Measurements from ENCODE around the gene PIK3R1. TPM values are rescaled to one million over a fixed set of nuclear protein-coding genes. Genes with fewer than 3 reads are reported as not detected.

PIK3R1 gene
- total RNA-seq, 6 experiments from 2014 or later: 36.3 to 173 (median 72.8) TPM

GRCh38 chr5:68227532-68228160 lies 12.1 kb downstream of the PIK3R1 start:
- Histone ChIP-seq H3K9me3 (no peaks in the 10 kb centered on the region), H3K4me3 (no peak overlapping the region), H3K27me3 (no peaks in the 10 kb centered on the region), H3K4me1 (peaks cover 0 to 98% (median 38%) of the 10 kb centered on the region in 4 donors), H3K36me3 (peaks cover 0 to 27% (median 9%) of the 10 kb centered on the region in 4 donors), H3K27ac (no peak overlapping the region)
- ATAC-seq (no peak), DNase-seq (no peak)
- intact Hi-C loops (cut with DNase I): no loop called here
- TF ChIP-seq POLR2A (IDR thresholded peaks at IDR 0.05) (no peak), CTCF (IDR thresholded peaks at IDR 0.05) (no peak)
- WGBS (ENCODE audit: insufficient coverage, low coverage, low lambda C conversion rate, missing lambda C conversion rate): 55% methylated on average over 7 of the region's 7 CpGs

GRCh38 chr5:68229416-68229815 lies 13.9 kb downstream of the PIK3R1 start:
- Histone ChIP-seq H3K4me1 (peaks cover 0 to 81% (median 35%) of the 10 kb centered on the region in 4 donors), H3K27me3 (no peaks in the 10 kb centered on the region), H3K9me3 (no peaks in the 10 kb centered on the region), H3K27ac (peak overlapping the region in 1 of 3 donors; percentile 33), H3K4me3 (no peak overlapping the region), H3K36me3 (peaks cover 0 to 27% (median 9%) of the 10 kb centered on the region in 4 donors)
- no peak for ATAC-seq
- TF ChIP-seq POLR2A (IDR thresholded peaks at IDR 0.05): no peak
- no peak for TF ChIP-seq CTCF (IDR thresholded peaks at IDR 0.05)
- intact Hi-C loops (cut with DNase I): no loop called here
- 32% methylated on average over 4 of the region's 4 CpGs for WGBS (ENCODE audit: insufficient coverage, low coverage, low lambda C conversion rate, missing lambda C conversion rate)
- no peak for DNase-seq

GRCh38 chr5:68230285-68230684 lies 14.7 kb downstream of the PIK3R1 start:
- WGBS (ENCODE audit: insufficient coverage, low coverage, low lambda C conversion rate, missing lambda C conversion rate): 64% methylated on average over 1 of the region's 1 CpG
- intact Hi-C loops (cut with DNase I): no loop called here
- Histone ChIP-seq H3K9me3 (no peaks in the 10 kb centered on the region), H3K4me1 (peaks cover 0 to 78% (median 29%) of the 10 kb centered on the region in 4 donors), H3K4me3 (no peak overlapping the region), H3K27ac (no peak overlapping the region), H3K36me3 (peaks cover 0 to 27% (median 9%) of the 10 kb centered on the region in 4 donors), H3K27me3 (no peaks in the 10 kb centered on the region)
- ATAC-seq (no peak), DNase-seq (no peak)
- TF ChIP-seq POLR2A (IDR thresholded peaks at IDR 0.05): no peak
- TF ChIP-seq CTCF (IDR thresholded peaks at IDR 0.05): no peak

GRCh38 chr5:68231414-68232076 lies 16.0 kb downstream of the PIK3R1 start:
- H3K36me3 ChIP-seq: peaks cover 0 to 23% (median 7%) of the 10 kb centered on the region in 4 donors
- intact Hi-C loops (cut with DNase I): no loop called here
- WGBS (ENCODE audit: insufficient coverage, low coverage, low lambda C conversion rate, missing lambda C conversion rate): 40% methylated on average over 5 of the region's 5 CpGs

More at GRCh38 chr5:68231414-68232076, 16.0 kb downstream of the PIK3R1 start:
- ATAC-seq: peak; percentile 56 to 78 (median 61)
- Histone ChIP-seq H3K4me1 (peaks cover 0 to 78% (median 28%) of the 10 kb centered on the region in 4 donors), H3K27me3 (no peaks in the 10 kb centered on the region), H3K4me3 (no peak overlapping the region), H3K27ac (no peak overlapping the region), H3K9me3 (no peaks in the 10 kb centered on the region)
- TF ChIP-seq CTCF (IDR thresholded peaks at IDR 0.05): no peak
- TF ChIP-seq POLR2A (IDR thresholded peaks at IDR 0.05): no peak
- DNase-seq: no peak
